Measurements from ENCODE around the gene SPECC1L. TPM values are rescaled to one million over a fixed set of nuclear protein-coding genes. Genes with fewer than 3 reads are reported as not detected.

The SPECC1L gene
- total and polyA plus RNA-seq, 2 of the 8 experiments (the other 6 are each of a cell fraction or from before 2014, with no cell fraction given) = 15.7 to 61.6 TPM

GRCh38 chr22:24400726-24401596 is 130.3 kb downstream of the SPECC1L start:
- FAIRE-seq = no peak
- Histone ChIP-seq H4K91ac (replicated peaks; ENCODE audit: insufficient read length, low read length) (no peak overlapping the region), H2AFZ (ENCODE audit: low read length) (no peak overlapping the region), H3K18ac (ENCODE audit: extremely low read depth, low read length) (no peak overlapping the region), H2AK5ac (ENCODE audit: low read depth, low read length) (no peak overlapping the region), H3K27ac (ENCODE audit: low read depth, low read length) (no peak overlapping the region), H3K79me1 (ENCODE audit: low read depth, low read length) (no peaks in the 10 kb centered on the region), H2BK5ac (ENCODE audit: low read depth, low read length) (no peak overlapping the region), H4K20me1 (replicated peaks in 1 of 2; ENCODE audit: control insufficient read depth in 1 of 2, insufficient read depth in 2 of 2, low read length in 2 of 2) (peaks cover 0 to 4% of the 10 kb centered on the region in 2 experiments), H3K4me2 (ENCODE audit: insufficient read depth in 1 of 2, low read depth in 2 of 2, low read length in 2 of 2) (no peak overlapping the region), H3K36me3 (ENCODE audit: control insufficient read depth in 2 of 4, insufficient read depth in 4 of 4, low read length in 3 of 4) (peaks cover 0 to 11% (median 2%) of the 10 kb centered on the region in 4 experiments; a peak in 3 of 8 replicates), H3K56ac (replicated peaks; ENCODE audit: insufficient read length, low read depth, low read length) (no peak overlapping the region), H3K14ac (ENCODE audit: insufficient read length) (no peak overlapping the region), H3K79me2 (ENCODE audit: control insufficient read depth in 1 of 2, insufficient read depth in 2 of 2, low read length in 2 of 2) (no peaks in the 10 kb centered on the region), H4K8ac (ENCODE audit: extremely low read depth, insufficient read depth, low read length) (no peak overlapping the region), H2BK15ac (ENCODE audit: low read length) (no peak overlapping the region), H2BK12ac (ENCODE audit: low read depth, low read length) (no peak overlapping the region), H3K27me3 (replicated peaks in 1 of 4; ENCODE audit: control insufficient read depth in 3 of 4, extremely low read depth in 1 of 4, insufficient read depth in 3 of 4, low read length in 3 of 4) (no peaks in the 10 kb centered on the region), H3K4me3 (ENCODE audit: extremely low read depth in 1 of 4, insufficient read depth in 2 of 4, low read depth in 3 of 4, low read length in 4 of 4) (no peak overlapping the region), H4K5ac (ENCODE audit: insufficient read length, low read depth, low read length) (no peak overlapping the region), H3K4me1 (replicated peaks in 1 of 4; ENCODE audit: control insufficient read depth in 3 of 4, insufficient read depth in 4 of 4, low read length in 3 of 4) (no peaks in the 10 kb centered on the region), H3K4ac (replicated peaks; ENCODE audit: insufficient read length, low read depth, low read length) (no peak overlapping the region), H3K9me3 (ENCODE audit: insufficient read depth in 2 of 2, low read depth in 1 of 2, low read length in 1 of 2) (no peaks in the 10 kb centered on the region), H3K23me2 (ENCODE audit: low read depth, low read length) (no peaks in the 10 kb centered on the region), H3K9ac (replicated peaks in 1 of 4; ENCODE audit: extremely low read depth in 1 of 4, low read depth in 3 of 4, low read length in 3 of 4) (no peak overlapping the region), H3K23ac (ENCODE audit: insufficient read length) (no peak overlapping the region), H2BK120ac (replicated peaks; ENCODE audit: low read depth, low read length) (no peak overlapping the region), H2BK20ac (ENCODE audit: low read length) (no peak overlapping the region)
- 95% methylated on average over 9 of the region's 9 CpGs; no CpG with 5 or more reads in 1 of the 2 experiments for WGBS, 2 experiments (ENCODE audit: extremely low coverage in 1 of 2, insufficient coverage in 1 of 2, insufficient read length in 1 of 2, insufficient replicate concordance in 2 of 2, low coverage in 1 of 2, low lambda C conversion rate in 2 of 2, missing lambda C conversion rate in 1 of 2)
- TF ChIP-seq SIX5 (IDR thresholded peaks at IDR 0.05; ENCODE audit: low read depth, low read length) (no peak), TAF1 (IDR thresholded peaks at IDR 0.05; ENCODE audit: low read depth, low read length) (no peak), SAP30 (IDR thresholded peaks at IDR 0.05; ENCODE audit: insufficient read depth, insufficient replicate concordance, low read length) (no peak), KDM5A (IDR thresholded peaks at IDR 0.05; ENCODE audit: low read length) (no peak), SIRT6 (IDR thresholded peaks at IDR 0.05; ENCODE audit: low read length) (no peak), CTBP2 (IDR thresholded peaks at IDR 0.05; ENCODE audit: borderline replicate concordance, insufficient read depth, insufficient read length, low read length) (no peak), TEAD4 (IDR thresholded peaks at IDR 0.05; ENCODE audit: low read depth, low read length) (no peak), EGR1 (IDR thresholded peaks at IDR 0.05; ENCODE audit: borderline replicate concordance, low read depth, low read length) (no peak), RBBP5 (IDR thresholded peaks at IDR 0.05; ENCODE audit: borderline replicate concordance, low read depth, low read length) (no peak)
- CTCF ChIA-PET (ENCODE audit: partially characterized antibody) = no interaction called here
- DNase-seq (ENCODE audit: low read depth in 1 of 2, low spot score in 2 of 2) = no peak
- POLR2A ChIA-PET (ENCODE audit: partially characterized antibody) = no interaction called here
